K562 (cell line): ENCODE data around the gene CD300A.

ENCODE experiments used
- FOS ChIP-seq: IDR thresholded peaks from 3 replicates; pipeline ENCODE4 v1.6.1; 2011; ENCODE audit not compliant: insufficient read length; ENCODE audit errors: extremely low read depth
- FOXA3 ChIP-seq, 2 experiments: fragments of 450-650 bp in 1 of 2; sonication (generic) in 1 of 2; formaldehyde crosslinking; IDR thresholded peaks in 1 of 2; conservative IDR thresholded peaks in 1 of 2; 2 replicates each; pipeline versions ENCODE4 v1.4.0 to v1.8.0; 2020 to 2022; ENCODE audit warnings: mild to moderate bottlenecking in 2 of 2, missing genetic modification reagents in 1 of 2
- FOXP1 ChIP-seq: sonication (generic); formaldehyde crosslinking; IDR thresholded peaks from 2 replicates; pipeline ENCODE4 v1.8.0; 2022; ENCODE audit warnings: mild to moderate bottlenecking, missing genetic modification reagents
- MCM3 ChIP-seq: fragments of 450-650 bp; IDR thresholded peaks from 2 replicates; pipeline ENCODE4 v1.6.1; 2016
- POLR2A ChIP-seq: fragments of 450-650 bp; conservative IDR thresholded peaks from 2 replicates; pipeline ENCODE4 v1.6.1; 2016
- TF ChIP-seq, protein P1 (sequence below), 2 experiments: fragments of 450-650 bp; IDR thresholded peaks; 2 replicates each; pipeline ENCODE4 v1.6.1; 2016; ENCODE audit warnings: mild to moderate bottlenecking in 2 of 2, borderline replicate concordance in 1 of 2, low read depth in 1 of 2, moderate library complexity in 1 of 2
- TF ChIP-seq, protein P2 (sequence below): sonication (generic); formaldehyde crosslinking; IDR thresholded peaks from 2 replicates; pipeline ENCODE4 v1.8.1; 2023; ENCODE audit warnings: mild to moderate bottlenecking, missing genetic modification reagents
- TF ChIP-seq, protein P3 (sequence below), 2 experiments: fragments of 450-650 bp in 1 of 2; sonication (generic) in 1 of 2; formaldehyde crosslinking in 1 of 2; IDR thresholded peaks; 2 replicates each; pipeline versions ENCODE4 v1.7.1 to v1.9.0; 2016 to 2022; ENCODE audit warnings: inconsistent platforms in 1 of 2, mild to moderate bottlenecking in 1 of 2, missing genetic modification reagents in 1 of 2

DNA sequence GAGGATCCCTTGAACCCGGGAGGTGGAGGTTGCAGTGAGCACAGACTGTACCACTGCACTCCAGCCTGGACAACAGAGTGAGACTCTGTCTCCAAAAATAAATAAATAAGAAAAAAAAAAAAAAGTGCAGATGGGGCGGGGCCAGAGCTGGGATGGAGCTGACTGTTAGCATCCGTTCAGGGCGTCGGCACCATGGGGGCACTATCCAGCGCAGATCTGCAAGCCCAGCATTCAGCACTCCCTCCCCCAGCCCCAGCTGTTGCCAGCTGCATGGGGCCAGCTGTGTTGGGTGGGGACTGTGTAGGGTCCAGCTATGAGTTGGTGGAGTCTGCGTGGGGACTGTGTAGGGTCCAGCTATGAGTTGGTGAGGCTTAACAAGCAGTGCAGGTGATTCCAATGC lies 21.3 kb upstream of the CD300A start:
- TF ChIP-seq, protein P1, sequence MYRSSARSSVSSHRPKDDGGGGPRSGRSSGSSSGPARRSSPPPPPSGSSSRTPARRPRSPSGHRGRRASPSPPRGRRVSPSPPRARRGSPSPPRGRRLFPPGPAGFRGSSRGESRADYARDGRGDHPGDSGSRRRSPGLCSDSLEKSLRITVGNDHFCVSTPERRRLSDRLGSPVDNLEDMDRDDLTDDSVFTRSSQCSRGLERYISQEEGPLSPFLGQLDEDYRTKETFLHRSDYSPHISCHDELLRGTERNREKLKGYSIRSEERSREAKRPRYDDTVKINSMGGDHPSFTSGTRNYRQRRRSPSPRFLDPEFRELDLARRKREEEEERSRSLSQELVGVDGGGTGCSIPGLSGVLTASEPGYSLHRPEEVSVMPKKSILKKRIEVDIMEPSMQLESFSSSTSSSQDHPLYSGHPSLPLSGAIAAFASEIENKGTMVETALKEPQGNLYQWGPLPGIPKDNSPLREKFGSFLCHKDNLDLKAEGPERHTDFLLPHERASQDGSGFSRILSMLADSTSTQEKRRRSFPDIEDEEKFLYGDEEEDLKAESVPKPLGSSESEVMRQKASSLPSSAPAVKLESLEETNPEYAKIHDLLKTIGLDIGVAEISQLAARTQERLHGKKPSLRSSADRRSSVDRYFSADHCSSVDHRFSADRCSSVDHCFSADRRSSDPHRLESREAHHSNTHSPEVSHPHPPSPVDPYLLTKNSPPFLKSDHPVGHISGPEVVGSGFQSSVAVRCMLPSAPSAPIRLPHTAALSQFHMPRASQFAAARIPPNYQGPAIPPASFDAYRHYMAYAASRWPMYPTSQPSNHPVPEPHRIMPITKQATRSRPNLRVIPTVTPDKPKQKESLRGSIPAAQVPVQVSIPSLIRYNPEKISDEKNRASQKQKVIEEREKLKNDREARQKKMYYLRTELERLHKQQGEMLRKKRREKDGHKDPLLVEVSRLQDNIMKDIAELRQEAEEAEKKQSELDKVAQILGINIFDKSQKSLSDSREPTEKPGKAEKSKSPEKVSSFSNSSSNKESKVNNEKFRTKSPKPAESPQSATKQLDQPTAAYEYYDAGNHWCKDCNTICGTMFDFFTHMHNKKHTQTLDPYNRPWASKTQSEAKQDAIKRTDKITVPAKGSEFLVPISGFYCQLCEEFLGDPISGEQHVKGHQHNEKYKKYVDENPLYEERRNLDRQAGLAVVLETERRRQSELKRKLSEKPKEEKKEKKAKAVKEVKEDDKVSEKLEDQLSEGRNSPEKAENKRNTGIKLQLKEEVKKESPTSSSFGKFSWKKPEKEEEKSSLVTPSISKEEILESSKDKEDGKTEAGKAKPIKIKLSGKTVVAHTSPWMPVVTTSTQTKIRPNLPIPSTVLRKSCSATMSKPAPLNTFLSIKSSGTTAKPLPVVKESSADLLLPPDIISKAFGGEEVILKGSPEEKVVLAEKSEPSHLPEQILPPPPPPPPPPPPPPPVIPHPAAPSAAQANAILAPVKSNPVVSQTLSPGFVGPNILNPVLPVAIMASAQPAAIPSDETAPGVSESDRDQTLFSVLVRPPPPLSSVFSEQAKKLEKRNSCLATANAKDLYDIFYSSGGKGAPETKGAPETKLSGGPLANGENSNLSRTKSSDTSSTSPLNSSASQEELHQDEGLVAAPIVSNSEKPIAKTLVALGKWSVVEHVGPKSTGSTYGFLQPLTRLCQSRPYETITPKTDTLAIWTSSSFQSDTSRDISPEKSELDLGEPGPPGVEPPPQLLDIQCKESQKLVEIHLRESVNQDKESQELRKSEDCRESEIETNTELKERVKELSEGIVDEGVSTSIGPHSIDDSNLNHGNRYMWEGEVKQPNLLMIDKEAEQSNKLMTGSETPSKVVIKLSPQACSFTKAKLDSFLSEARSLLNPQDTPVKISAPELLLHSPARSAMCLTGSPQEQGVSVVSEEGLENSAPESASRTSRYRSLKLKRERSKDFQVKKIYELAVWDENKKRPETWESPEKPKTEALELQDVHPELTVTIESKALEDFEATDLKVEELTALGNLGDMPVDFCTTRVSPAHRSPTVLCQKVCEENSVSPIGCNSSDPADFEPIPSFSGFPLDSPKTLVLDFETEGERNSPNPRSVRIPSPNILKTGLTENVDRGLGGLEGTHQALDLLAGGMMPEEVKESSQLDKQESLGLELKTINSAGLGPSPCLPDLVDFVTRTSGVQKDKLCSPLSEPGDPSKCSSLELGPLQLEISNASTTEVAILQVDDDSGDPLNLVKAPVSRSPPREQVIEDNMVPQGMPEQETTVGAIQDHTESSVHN (IDR thresholded peaks at IDR 0.05; ENCODE audit: borderline replicate concordance in 1 of 2, low read depth in 1 of 2): no peak
- TF ChIP-seq, protein P2, sequence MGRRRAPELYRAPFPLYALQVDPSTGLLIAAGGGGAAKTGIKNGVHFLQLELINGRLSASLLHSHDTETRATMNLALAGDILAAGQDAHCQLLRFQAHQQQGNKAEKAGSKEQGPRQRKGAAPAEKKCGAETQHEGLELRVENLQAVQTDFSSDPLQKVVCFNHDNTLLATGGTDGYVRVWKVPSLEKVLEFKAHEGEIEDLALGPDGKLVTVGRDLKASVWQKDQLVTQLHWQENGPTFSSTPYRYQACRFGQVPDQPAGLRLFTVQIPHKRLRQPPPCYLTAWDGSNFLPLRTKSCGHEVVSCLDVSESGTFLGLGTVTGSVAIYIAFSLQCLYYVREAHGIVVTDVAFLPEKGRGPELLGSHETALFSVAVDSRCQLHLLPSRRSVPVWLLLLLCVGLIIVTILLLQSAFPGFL (CRISPR knock-in tag): no peak
- TF ChIP-seq FOS: no peak
- TF ChIP-seq, protein P3, sequence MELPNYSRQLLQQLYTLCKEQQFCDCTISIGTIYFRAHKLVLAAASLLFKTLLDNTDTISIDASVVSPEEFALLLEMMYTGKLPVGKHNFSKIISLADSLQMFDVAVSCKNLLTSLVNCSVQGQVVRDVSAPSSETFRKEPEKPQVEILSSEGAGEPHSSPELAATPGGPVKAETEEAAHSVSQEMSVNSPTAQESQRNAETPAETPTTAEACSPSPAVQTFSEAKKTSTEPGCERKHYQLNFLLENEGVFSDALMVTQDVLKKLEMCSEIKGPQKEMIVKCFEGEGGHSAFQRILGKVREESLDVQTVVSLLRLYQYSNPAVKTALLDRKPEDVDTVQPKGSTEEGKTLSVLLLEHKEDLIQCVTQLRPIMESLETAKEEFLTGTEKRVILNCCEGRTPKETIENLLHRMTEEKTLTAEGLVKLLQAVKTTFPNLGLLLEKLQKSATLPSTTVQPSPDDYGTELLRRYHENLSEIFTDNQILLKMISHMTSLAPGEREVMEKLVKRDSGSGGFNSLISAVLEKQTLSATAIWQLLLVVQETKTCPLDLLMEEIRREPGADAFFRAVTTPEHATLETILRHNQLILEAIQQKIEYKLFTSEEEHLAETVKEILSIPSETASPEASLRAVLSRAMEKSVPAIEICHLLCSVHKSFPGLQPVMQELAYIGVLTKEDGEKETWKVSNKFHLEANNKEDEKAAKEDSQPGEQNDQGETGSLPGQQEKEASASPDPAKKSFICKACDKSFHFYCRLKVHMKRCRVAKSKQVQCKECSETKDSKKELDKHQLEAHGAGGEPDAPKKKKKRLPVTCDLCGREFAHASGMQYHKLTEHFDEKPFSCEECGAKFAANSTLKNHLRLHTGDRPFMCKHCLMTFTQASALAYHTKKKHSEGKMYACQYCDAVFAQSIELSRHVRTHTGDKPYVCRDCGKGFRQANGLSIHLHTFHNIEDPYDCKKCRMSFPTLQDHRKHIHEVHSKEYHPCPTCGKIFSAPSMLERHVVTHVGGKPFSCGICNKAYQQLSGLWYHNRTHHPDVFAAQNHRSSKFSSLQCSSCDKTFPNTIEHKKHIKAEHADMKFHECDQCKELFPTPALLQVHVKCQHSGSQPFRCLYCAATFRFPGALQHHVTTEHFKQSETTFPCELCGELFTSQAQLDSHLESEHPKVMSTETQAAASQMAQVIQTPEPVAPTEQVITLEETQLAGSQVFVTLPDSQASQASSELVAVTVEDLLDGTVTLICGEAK (IDR thresholded peaks at IDR 0.05): no peak
- TF ChIP-seq, protein P3 (CRISPR knock-in tag; IDR thresholded peaks at IDR 0.05): no peak
- TF ChIP-seq MCM3: no peak
- no peak for TF ChIP-seq FOXP1 (CRISPR knock-in tag)
- no peak for TF ChIP-seq POLR2A
- no peak for TF ChIP-seq FOXA3 (CRISPR knock-in tag; conservative IDR thresholded peaks at IDR 0.05 in 1 of 2, IDR thresholded peaks at IDR 0.05 in 1 of 2)
